ENCODE data around the gene DLG2. TPM values are rescaled to one million over a fixed set of nuclear protein-coding genes. Genes with fewer than 3 reads are reported as not detected.

DLG2 gene
- total RNA-seq, 2 donors from 2014 or later, result 1.9 to 3.2 TPM

DNA sequence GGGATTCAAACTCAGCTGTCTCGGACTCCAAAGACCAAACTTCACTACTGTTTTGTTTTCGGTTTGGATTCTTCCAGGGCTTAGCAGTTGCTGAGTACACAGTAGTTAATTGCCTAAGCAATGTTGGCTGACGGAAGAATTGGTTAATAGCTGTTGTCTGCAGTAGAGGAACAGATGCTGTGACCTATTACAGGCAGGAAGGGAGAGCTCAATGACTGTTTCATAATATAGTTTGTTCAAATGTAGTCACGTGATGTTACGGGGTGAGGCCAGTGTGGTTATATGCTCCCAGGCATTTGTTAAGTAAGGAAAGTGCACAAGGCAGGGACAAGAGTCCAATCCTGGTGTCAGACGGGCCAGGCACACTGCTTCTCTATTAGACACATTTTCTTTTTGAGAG lies 2118.3 kb downstream of the DLG2 start:
- DNase-seq (peak in 1 of 2 donors; percentile 13), ATAC-seq (peak; percentile 96)
- intact Hi-C loops (cut with DNase I, micrococcal nuclease), result no loop called here

DNA sequence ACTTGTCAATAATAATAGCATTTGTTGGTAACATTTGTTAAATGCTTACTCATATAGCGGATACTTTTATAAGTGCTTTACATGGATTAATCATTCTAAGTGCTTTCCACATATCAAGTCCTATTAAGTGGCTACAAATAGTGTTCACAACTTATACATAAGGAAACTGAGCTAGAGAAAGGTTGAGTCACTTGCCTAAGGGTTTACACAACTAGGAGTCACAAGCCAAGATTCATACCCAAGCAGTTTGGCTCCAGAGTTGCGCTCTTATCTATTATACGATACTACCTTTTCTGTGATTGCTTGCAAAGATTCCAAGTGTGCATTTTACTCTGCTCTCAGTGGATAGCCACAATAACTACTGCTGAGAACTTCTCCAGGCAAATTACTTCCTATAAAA lies 2125.1 kb downstream of the DLG2 start:
- intact Hi-C loops (cut with DNase I, micrococcal nuclease), result no loop called here
- ATAC-seq (no peak), DNase-seq (no peak)

DNA sequence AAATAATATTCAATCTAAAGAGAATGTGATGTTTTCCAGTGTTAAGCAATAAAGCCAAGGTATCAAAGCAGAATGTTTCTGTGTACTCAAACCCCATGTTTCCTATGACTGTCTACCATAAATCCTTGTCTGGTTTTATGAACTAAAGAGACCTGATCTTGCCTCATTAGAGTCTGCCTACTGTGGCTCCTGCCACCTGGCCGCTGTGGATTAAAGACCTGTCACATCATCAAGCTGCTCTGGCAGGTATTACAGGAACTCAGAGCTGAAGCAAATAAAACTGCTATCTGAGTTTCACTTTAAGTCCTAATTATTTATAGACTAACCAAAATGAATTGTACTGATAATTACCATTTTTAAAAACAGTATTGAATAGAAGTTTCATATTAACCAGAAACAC lies 2133.2 kb downstream of the DLG2 start:
- intact Hi-C loops (cut with DNase I, micrococcal nuclease), result no loop called here
- ATAC-seq (no peak), DNase-seq (no peak)

DNA sequence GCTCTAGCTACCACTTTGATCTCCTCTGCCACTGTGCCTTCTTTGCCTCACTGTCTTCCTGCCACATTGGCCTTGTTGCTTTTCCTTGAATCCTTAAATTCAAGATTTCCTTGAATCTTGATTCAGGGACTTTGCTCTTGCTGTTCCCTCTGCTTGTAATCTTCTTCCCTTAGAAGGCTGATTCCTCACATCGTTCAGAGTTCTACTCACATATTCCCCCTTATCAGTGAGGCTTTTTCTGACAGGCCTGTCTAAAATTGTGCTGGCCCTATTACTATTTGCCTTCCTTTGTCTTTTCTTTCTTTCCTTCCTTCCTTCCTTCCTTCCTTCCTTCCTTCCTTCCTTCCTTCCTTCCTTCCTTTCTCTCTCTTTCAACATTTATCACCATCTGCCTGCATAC lies 2134.1 kb downstream of the DLG2 start:
- intact Hi-C loops (cut with DNase I, micrococcal nuclease), result no loop called here
- no peak for ATAC-seq
- DNase-seq, result no peak

DNA sequence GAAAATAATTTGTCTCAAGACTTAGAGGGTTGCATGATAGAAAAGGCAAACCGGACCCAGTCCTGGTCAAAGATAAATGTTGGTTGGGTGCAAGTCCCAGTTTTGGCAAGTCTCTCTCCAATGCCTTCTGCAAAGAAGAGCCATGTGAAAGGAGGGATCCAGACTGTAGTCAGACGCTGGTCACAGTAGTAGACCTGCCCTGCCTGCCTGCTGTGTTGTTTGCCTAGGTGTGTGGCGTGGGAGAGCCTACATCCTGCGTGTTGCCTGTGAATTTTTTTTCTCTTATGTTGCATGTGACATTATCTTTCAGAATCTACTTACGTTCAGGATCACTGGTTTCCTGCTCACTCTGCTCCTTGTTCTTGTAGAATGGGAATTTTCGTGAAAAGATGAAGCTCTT lies 2143.3 kb downstream of the DLG2 start:
- intact Hi-C loops (cut with DNase I, micrococcal nuclease), result no loop called here
- DNase-seq, result no peak
- no peak for ATAC-seq

GRCh38 chr11:83480811-83481210 lies 2146.3 kb downstream of the DLG2 start:
- DNase-seq (no peak), ATAC-seq (no peak)
- intact Hi-C loops (cut with DNase I, micrococcal nuclease), result no loop called here

DNA sequence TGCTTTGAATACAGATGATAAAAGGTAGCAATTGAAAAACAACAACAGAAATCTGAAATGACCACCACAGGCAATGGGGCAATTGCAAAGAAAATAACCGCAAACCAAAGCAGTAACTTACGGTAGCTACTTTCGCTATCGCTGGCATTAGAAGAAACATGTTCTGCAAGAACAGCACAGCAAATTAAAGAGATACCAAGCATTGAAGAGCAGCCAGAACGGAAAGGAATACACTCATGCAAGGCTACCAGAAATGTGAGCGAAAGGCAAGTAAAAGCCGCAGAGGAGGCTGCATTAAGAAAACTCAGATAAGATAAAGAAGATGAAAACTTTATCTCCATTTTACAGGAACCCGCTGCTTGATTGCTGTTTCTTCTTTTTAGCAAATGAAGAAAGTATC lies 2146.9 kb downstream of the DLG2 start:
- ATAC-seq (no peak), DNase-seq (no peak)
- intact Hi-C loops (cut with DNase I, micrococcal nuclease), result no loop called here

- intact Hi-C loops (cut with DNase I, micrococcal nuclease), result no loop called here
- no peak for ATAC-seq
- DNase-seq, result no peak
Observed at GRCh38 chr11:83477772-83478171, 2149.4 kb downstream of the DLG2 start.

DNA sequence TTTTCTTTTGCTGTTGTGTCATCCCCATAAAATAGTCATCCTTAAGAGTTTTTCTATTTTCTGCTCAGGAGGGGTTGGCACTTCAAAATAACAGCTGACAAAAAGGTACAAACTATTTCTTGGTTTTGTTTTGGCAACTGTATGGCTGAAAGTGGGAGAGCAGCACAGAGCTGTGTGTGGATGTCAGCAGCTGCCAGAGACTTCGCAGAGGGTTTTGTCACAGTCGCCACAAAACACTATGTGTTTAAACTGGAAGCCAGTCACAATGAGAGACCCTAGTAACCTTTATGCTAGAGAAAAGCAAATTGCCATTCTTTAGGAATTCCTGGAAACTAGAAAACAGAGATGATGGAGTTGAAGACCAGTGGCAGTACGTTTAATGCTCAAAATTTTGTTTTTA lies 2151.4 kb downstream of the DLG2 start:
- DNase-seq, result no peak
- ATAC-seq, result no peak
- intact Hi-C loops (cut with DNase I, micrococcal nuclease), result no loop called here

- no peak for ATAC-seq
- intact Hi-C loops (cut with DNase I, micrococcal nuclease), result no loop called here
- DNase-seq, result no peak
Observed at GRCh38 chr11:83473743-83474142, 2153.4 kb downstream of the DLG2 start.

GRCh38 chr11:83472806-83473205 lies 2154.3 kb downstream of the DLG2 start:
- intact Hi-C loops (cut with DNase I, micrococcal nuclease), result no loop called here
- DNase-seq (no peak), ATAC-seq (no peak)

- DNase-seq (no peak), ATAC-seq (no peak)
- intact Hi-C loops (cut with DNase I, micrococcal nuclease), result no loop called here
Observed at GRCh38 chr11:83471831-83472727, 2155.1 kb downstream of the DLG2 start.

DNA sequence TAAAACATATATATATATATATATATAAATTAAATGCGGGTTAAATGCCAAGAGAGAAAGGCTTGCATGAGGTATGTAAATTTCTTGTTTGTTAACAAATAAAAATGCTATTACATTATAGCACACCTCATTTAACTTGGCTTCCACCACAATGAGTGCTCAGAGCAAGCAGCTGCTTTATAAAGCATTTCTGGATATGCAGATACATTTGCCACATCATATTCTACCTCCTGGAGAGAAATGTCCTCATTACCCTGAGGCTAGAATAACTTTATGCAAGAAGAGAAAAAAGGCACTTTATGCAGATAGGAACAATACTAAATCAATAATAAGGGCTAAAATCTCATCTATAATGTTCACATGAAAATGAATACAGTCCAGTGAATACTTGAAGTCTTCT lies 2159.3 kb downstream of the DLG2 start:
- DNase-seq (no peak), ATAC-seq (no peak)
- intact Hi-C loops (cut with DNase I, micrococcal nuclease), result no loop called here

DNA sequence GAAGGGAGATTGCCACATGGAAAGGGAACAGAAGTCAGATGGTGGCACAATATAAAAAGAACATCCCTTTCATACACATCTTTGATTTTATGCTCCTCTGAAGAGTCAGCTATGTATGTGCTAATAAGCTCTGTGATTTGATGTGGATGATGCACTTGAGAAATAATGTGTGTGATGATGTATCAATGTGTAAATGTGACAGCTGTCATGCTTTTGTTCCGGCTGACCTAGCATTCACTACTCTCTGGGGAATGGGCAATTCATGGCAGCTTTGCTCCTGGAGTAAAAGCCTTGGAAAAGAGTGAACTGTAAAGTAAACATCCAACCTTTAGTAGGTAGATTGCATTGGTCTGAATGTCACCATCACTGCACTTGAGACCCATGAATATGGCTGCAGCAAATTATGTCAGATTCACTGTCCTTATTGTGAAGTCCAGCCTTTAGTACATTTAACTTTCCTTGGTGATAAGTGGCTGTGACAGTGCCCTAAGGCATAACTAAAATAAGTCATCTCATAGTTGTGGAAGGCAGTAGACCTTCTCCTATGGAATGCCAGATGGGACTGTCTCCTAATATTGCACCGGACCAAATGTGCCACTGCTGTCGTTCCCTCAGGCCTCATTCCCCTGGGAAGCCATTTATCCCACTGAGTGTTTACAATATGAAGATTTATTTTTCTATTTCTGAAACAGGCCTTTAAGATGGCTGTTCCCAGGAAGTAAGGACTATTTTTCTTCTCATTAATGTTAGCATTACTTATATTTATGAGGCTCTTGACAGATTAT lies 2162.8 kb downstream of the DLG2 start:
- DNase-seq, result no peak
- intact Hi-C loops (cut with DNase I, micrococcal nuclease), result no loop called here
- ATAC-seq, result no peak

GRCh38 chr11:83459798-83460197 lies 2167.3 kb downstream of the DLG2 start:
- intact Hi-C loops (cut with DNase I, micrococcal nuclease), result no loop called here
- no peak for ATAC-seq

DNA sequence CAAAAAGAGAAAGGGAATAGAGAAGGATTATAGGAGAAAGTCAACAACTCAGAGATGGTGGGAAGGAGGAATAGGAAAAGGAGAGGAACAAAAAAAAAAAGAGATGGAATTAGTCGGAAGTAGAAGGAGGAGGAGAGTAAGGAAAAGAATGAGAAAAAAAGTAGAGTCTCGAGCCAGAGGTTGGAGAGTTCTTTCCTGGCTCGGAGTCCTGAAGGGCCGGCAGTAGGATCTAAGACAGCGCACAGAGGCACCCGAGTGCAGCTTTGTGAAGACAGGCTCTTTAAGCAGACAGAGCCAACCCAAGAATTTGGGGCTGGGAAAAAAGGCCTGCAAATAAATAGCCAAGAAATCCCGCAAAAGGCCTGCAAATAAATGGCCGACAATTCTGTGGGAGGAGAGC lies 2170.6 kb downstream of the DLG2 start:
- intact Hi-C loops (cut with DNase I, micrococcal nuclease), result no loop called here
- ATAC-seq (no peak), DNase-seq (no peak)

More at GRCh38 chr11:83459798-83460197, 2167.3 kb downstream of the DLG2 start:
- DNase-seq, result no peak

- DNase-seq (no peak), ATAC-seq (no peak)
- intact Hi-C loops (cut with DNase I, micrococcal nuclease), result no loop called here
Observed at GRCh38 chr11:83456075-83456474, 2171.1 kb downstream of the DLG2 start.

DNA sequence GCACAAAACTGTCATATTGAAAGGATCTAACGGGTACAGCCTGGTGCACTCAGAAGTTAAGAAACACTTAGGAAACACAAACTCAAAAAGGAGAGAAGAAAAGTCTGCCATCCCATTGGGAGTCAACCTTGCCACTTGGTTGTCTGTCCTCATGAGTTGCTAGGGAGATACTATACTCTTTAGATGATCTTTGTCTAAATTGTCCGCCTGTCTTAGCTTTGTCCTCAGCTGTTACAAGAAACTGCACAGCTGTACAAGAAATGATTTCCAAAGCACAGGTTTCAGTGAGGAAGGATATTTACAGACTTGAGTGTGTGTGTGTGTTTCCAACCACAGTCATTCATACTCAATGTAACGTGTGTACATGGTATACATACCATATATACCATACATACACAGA lies 2171.8 kb downstream of the DLG2 start:
- no peak for ATAC-seq
- no peak for DNase-seq
- intact Hi-C loops (cut with DNase I, micrococcal nuclease), result no loop called here

DNA sequence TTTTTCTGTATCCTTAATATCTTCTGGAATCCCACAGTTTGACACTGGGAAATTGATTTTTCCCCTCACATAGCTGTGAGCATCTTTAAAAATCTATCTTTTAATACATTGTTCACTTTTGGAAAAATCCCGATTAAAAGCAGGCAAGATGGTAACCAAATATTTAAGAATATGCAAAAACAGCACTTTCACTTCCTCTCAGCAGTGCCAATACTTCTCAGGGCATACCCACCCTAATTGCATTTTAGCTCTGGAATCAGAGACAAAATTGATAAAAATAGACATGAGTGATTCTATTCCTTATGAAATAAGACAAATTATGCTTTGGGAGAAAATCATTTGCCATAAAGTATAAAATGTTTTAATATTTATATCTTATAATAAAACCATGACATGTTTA lies 2172.5 kb downstream of the DLG2 start:
- no peak for DNase-seq
- intact Hi-C loops (cut with DNase I, micrococcal nuclease), result no loop called here

GRCh38 chr11:83449338-83449913 lies 2177.7 kb downstream of the DLG2 start:
- ATAC-seq (no peak), DNase-seq (no peak)
- intact Hi-C loops (cut with DNase I, micrococcal nuclease), result no loop called here

More for the DNA sequence above, 2172.5 kb downstream of the DLG2 start:
- ATAC-seq, result no peak
